HCT116 (cell line): Measurements from ENCODE around the gene TRAF3IP1.

Experiments used
- CBX3 ChIP-seq: IDR thresholded peaks from 2 replicates; pipeline ENCODE4 v1.6.1; 2012; ENCODE audit warnings: low read depth
- TF ChIP-seq, protein P1 (sequence below): IDR thresholded peaks from 2 replicates; pipeline ENCODE4 v1.6.1; 2012

DNA sequence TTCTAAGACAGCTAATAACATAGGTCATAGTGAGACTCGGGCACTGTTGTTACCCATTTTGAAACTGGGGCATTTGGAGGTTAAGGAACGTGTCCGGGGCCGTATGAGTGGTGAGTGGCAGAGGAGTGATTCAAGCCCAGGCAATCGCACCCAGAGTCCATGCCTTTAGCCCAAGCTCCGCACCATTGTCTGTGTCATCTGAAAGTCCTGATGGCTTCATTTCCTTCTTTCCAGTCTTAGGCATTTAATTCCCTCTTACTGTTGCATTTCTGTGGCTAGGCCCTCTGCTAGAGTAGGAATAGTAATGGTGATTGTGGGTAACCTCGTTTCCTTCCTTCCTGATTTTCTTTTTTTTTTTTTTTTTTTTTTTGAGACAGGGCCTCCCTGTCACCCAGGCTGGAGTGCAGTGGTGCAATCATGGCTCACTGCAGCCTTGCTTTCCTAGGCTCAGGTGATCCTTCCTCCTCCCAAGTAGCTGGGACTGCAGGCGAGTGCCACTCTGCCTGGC is 56.6 kb downstream of the TRAF3IP1 start:
- TF ChIP-seq CBX3 = no peak
- TF ChIP-seq, protein P1, sequence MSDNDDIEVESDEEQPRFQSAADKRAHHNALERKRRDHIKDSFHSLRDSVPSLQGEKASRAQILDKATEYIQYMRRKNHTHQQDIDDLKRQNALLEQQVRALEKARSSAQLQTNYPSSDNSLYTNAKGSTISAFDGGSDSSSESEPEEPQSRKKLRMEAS = no peak
